ENCODE measurements around the gene GNG5.

DNA sequence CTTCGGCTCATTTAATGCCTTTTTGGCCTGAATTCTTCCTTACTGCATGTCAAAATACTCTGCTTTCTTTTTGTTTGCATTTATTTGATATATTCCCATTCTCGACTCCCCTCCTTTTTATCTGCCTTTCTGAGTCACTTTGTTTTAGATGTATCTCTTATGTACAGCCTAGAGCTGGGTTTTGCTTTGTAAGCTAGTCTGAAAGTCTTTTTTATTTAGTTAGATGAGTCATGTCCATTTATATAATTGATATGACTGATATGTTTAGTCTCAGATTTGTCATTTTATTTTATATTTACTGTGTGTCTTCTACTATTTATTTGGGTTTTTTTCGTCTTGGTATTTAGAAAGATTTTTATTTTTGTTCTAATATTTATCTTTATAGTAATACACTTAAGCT, 33.6 kb upstream of the GNG5 start:
- no peak for TF ChIP-seq EZH2 (IDR thresholded peaks at IDR 0.05; ENCODE audit: low read length, unreplicated experiment)
- TF ChIP-seq, protein P1, sequence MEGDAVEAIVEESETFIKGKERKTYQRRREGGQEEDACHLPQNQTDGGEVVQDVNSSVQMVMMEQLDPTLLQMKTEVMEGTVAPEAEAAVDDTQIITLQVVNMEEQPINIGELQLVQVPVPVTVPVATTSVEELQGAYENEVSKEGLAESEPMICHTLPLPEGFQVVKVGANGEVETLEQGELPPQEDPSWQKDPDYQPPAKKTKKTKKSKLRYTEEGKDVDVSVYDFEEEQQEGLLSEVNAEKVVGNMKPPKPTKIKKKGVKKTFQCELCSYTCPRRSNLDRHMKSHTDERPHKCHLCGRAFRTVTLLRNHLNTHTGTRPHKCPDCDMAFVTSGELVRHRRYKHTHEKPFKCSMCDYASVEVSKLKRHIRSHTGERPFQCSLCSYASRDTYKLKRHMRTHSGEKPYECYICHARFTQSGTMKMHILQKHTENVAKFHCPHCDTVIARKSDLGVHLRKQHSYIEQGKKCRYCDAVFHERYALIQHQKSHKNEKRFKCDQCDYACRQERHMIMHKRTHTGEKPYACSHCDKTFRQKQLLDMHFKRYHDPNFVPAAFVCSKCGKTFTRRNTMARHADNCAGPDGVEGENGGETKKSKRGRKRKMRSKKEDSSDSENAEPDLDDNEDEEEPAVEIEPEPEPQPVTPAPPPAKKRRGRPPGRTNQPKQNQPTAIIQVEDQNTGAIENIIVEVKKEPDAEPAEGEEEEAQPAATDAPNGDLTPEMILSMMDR (conservative IDR thresholded peaks at IDR 0.05; ENCODE audit: low read depth, low read length), result no peak
